Measurements from ENCODE around the gene F2.

GRCh38 chr11:46731545-46731944 is 12.5 kb downstream of the F2 start:
- TF ChIP-seq CTCF (IDR thresholded peaks at IDR 0.05) (no peak), EZH2 (IDR thresholded peaks at IDR 0.05; ENCODE audit: borderline replicate concordance, insufficient read depth, low read depth, low read length, poor library complexity, severe bottlenecking) (no peak)

All from B cell (primary cell).